Measurements from ENCODE around the gene ACKR3.

DNA sequence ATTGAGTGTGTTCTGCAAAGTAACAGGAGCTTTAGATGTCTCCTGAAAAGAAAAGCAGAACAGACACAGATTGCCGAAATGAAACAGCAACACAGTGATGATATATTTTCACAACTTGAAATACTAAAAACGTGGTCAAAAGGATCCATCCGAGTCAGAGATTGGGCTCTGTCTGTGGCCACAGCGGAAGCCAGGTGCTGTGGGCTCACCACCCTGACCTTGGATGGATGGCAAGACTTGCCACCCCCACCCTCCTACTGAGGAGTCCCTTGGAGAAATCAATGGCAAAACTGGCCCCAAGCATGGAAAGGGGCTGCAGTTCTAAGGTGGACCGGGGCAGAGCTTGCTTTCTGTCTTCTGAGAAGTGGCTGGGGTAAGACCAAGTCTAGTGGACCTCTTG lies 31.4 kb upstream of the ACKR3 start:
- TF ChIP-seq, protein P1, sequence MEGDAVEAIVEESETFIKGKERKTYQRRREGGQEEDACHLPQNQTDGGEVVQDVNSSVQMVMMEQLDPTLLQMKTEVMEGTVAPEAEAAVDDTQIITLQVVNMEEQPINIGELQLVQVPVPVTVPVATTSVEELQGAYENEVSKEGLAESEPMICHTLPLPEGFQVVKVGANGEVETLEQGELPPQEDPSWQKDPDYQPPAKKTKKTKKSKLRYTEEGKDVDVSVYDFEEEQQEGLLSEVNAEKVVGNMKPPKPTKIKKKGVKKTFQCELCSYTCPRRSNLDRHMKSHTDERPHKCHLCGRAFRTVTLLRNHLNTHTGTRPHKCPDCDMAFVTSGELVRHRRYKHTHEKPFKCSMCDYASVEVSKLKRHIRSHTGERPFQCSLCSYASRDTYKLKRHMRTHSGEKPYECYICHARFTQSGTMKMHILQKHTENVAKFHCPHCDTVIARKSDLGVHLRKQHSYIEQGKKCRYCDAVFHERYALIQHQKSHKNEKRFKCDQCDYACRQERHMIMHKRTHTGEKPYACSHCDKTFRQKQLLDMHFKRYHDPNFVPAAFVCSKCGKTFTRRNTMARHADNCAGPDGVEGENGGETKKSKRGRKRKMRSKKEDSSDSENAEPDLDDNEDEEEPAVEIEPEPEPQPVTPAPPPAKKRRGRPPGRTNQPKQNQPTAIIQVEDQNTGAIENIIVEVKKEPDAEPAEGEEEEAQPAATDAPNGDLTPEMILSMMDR (conservative IDR thresholded peaks at IDR 0.05) = no peak
- TF ChIP-seq EZH2 (IDR thresholded peaks at IDR 0.05; ENCODE audit: low read depth) = no peak
